GM20431 (cell line): ENCODE results near the gene ST6GALNAC1.
"Not testable (repeated sequence)": the region's sequence is repeated elsewhere in the genome, so short reads cannot be mapped to it uniquely, and the experiment has no call there.

Experiments used
- in situ Hi-C: fragments of 300-500 bp; cut with MseI, MboI; formaldehyde crosslinking; loops from one replicate; pipeline ENCODE4 v1.15.0; 2020; ENCODE audit warnings: low sequenced_read_pairs; ENCODE audit not compliant: unreplicated experiment

ST6GALNAC1 gene

DNA sequence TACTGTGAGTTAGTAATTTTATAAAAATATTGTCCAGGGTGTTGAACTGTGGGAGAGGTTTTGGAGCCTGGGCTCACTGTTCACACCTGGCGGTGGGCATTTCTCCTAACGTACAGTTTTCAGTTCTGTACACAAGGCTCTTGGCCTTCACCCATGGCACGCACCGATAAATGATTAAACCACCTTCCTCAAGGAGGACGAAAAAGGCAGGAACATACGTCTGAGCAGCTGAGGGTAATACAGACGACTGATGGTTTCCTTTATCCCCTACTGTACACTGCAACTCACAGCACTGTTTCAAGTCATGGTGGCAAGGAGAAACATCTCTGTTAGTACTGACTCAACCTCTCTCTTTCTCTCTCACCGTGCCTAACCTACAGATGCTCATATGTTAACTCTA lies 1.4 kb upstream of the ST6GALNAC1 start:
- in situ Hi-C loops: no loop called here

DNA sequence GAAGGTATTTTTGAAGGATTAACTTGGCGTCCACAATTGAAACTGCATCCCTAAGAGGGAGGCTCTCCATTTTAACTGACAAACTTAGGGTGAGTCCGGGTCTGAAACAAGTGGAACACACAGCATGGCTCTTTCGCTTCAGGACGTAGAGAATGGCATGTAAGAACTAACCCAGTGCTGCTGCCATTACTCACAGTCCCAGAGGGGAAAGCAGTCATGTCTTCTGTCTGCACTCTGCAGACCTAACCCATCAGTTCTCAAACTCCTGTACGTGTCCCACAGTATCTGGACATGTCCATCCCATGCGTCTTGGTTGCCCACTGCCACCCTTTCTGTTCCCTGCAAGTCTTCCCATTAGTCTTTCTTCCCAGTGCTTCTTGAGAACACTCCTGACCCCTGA lies 563 bp downstream of the ST6GALNAC1 start:
- in situ Hi-C loops: no loop called here

DNA sequence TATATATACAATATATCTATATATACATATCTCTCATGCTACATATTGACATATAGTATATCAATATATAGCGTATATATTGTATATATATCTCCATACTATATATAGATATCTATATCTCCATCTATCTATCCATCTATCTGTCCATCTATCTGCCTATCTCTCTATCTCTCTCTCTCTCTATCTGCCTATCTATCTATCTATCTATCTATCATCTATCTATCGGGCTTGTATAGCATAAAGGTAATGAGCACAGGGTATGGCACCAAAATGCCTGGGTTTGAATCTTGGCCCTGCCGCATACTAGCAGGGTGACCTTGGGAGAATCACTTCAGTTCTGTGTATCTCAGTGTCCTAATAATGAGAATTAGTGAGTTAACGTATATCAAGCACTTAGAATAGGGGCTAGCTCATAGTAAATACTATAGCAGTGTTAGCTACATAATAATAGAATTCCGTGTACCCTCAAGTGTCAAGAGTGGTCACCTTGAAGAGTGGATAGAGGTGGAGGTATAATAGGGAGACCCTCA lies 1.5 kb downstream of the ST6GALNAC1 start:
- in situ Hi-C loops: no loop called here

DNA sequence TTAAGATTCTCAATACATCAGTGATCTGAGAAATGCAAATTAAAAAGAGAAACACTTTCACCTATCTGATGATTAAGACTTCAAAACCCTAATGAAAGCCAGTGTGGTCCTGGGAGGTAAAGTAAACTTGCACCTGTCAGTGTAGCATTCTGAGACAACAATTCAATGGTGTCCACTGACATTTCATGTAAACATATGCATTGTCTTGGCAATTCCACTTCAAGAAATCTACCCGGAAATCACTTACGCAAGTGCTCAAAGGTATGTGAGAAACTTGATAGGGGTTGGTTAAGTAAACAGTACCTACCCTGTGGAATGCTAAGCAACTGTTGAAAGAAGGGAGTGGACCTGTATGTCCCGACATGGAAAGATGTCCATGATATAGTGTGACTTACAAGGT lies 2.1 kb downstream of the ST6GALNAC1 start:
- in situ Hi-C loops: no loop called here

DNA sequence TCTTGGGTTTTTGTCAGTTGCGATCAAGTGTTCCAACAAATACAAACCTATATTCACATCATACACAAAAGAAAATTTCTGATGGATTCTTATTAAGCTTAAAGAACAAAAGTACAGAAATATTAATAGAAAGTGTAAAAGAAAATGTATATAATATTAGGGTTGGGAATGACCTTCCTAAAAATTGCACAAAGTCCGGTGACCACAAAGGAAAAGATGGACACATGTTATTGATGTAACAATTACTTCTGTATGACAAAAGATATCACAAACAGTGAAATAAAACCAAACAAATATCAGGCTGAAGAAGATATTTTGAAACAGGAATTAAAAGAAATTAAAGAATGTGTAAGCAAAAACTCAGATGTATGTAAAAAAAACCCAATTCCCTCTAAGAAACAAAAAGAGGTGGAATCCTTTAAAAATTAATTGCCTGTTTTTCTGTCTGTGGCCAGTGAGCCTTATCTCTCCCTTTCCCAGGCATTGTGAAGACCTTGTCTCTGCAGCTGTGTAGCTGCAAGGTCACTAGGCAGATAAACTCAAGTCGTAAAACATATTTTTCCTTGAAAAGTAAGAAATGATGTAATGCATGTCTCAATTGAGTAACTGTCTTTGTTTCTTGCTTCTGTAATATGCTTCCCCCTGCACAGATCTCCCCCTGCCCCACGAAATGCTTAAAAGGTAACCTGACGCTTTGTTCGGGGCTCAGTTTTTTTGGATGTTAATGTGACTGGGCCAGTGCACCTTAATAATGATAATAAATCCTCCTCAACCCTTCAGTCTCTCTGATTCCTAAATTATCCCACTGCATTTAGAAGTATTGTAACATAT lies 2.8 kb downstream of the ST6GALNAC1 start:
- in situ Hi-C loops: no loop called here

DNA sequence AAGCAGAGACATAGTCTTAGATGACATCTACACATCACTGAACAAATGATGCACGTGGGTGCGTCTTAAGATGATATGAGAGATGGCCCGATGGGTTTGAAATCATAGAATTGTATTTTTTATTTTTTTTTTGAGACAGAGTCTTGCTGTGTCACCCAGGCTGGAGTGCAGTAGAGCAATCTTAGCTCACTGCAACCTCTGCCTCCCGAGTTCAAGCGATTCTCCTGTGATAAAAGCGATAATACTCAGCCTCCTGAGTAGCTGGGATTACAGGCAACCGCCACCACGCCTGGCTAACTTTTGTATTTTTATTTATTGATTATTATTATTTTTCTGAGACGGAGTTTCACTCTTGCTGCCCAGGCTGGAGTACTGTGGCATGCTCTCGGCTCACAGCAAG lies 5.3 kb downstream of the ST6GALNAC1 start:
- in situ Hi-C loops: no loop called here

DNA sequence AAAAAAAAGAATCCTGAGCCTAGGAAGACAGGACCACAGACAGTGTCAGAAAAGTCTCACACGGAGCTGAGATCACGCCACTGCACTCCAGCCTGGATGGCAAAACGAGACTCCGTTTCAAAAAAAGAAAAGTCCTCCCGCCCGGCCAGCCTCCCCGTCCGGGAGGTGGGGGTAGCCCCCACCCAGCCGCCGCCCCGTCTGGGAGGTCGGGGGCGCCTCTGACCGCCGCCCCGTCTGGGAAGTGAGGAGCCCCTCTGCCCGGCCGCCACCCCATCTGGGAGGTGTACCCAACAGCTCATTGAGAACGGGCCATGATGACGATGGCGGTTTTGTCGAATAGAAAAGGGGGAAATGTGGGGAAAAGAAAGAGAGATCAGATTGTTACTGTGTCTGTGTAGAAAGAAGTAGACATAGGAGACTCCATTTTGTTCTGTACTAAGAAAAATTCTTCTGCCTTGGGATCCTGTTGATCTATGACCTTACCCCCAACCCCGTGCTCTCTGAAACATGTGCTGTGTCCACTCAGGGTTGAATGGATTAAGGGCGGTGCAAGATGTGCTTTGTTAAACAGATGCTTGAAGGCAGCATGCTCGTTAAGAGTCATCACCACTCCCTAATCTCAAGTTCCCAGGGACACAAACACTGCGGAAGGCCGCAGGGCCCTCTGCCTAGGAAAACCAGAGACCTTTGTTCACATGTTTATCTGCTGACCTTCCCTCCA lies 6.9 kb downstream of the ST6GALNAC1 start:
- in situ Hi-C loops: not testable (repeated sequence)

DNA sequence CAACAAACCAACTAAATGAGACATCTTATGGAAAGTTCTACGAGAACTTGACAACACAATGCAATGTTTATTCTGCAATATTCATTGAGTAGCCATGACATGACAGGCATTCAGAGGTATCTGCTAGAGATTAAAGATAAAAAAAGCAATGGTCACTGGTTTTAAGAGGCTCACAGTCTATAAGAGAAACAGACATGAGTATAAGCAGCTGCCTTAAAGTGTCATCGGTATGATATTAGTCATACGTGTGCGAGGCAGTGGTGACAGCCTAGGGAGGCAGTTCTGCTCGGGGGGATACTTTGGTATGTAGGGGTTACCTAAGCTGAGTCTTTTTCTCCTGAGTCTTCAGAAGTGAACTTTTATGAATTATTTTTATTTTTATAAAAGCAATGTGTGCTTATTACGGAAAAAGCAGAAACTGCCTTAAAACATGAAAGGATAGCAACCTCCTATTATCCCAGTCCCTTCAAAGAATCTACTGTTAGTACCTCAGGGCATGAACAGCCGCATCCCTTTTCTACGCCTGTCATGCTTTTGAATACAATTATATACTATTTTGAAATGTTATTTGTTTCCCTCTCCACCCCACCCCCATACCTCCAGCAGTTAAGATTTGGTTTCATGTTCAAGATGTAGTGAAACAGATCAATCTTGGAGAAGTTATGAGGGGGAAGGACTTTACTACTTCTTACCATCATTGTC lies 7.7 kb downstream of the ST6GALNAC1 start:
- in situ Hi-C loops: no loop called here

DNA sequence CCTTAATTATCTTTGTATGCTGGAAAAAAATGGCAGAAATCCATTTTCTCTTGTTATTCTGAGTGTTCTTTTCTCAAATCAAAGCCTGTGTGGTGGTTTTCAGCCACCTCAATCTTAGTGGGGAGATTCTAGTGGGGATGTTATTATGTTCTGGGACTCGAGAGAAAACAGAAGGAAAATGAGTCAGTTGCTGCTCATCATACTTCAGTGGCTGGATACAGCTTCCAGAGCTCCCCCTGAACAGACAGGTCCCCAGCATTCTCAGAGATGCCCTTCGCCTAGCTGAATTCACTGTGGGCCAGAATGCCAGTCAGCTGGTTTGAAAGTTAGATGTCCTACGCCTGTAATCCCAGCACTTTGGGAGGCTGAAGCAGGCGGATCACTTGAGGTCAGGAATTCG lies 8.5 kb downstream of the ST6GALNAC1 start:
- in situ Hi-C loops: no loop called here

DNA sequence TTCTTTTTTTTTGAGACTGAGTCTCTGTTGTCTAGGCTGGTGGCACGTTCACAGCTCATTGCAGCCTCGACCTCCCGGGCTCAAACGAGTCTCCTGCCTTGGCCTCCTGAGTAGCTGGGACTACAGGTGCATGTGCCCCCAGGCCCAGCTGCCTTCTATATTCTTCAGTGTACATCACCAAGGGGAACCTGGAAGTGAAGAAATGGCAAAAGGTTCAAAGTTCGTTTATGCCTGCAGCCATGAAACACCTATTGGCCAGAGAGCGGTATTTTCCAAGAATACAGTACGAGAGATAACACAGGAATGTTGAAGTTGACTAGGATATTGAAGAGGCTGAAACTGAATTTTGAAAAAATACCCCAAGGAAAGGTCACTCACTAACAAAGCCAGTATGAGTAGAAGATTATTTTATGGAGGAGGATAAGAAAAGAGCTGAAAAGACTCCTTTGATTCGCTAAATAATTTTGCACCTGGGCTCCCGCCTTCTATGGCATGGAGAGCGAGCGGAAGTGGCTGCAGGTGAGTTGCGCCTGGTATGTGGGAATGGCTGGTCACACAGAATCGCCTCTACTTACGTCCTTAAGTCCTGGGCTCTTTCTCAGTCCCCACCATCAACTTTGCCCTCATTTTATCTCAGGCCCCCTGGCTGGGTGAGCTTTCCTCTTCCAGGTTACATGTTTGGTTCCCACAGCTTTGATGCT lies 9.8 kb downstream of the ST6GALNAC1 start:
- in situ Hi-C loops: no loop called here

DNA sequence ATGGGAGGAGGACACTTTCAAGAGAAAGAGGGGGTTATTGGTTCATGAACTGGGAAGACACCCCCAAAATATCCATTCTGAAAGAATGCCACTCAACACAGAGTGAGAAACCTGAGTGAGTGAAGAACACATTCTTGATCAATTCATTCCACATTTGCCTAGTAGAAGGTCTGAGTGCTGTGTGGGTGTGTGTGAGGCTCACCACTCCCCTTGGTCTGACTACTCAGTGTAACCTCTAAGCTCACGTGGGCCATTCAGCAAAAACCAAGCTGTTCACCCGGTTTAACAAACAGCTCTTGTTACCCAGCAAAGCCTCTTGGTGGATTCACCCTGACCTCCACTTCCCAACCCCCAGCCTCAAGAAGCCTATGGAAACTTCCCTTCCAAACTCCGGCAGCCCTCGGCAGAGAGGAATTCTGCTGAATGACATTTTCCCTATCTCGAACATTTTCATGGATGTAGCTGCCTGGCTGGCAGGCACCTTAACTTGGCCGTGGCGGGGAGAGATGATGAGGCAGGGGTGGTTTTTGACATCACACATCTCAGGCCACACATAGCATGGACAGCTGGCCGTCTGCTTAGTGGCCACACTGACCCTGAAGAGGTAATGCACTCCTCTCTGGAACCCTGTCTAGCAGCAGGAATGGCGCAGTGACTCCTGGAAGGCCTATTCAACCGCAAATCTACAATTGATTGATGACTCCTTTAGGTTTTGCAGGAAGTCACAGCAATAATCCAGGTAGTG lies 11.6 kb downstream of the ST6GALNAC1 start:
- in situ Hi-C loops: no loop called here

DNA sequence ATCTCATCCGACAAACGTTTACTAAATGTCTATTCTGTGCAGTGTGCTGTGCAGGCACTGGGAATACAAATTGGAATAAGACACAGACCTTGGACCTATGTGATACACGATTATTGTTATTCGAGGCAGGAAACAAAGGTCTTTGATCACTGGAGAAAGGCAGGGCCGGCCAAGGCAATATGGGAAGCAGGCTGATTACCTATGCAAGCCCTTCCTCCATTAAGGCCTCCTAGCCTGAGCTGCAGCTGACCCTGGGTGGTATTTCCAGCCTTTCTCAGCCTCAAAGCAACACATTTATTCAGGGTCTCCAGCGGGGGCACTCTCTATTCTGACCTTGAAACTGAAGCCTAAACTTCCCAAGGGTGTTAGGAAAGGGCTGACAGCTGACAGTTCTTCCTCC lies 13.4 kb downstream of the ST6GALNAC1 start:
- in situ Hi-C loops: no loop called here

DNA sequence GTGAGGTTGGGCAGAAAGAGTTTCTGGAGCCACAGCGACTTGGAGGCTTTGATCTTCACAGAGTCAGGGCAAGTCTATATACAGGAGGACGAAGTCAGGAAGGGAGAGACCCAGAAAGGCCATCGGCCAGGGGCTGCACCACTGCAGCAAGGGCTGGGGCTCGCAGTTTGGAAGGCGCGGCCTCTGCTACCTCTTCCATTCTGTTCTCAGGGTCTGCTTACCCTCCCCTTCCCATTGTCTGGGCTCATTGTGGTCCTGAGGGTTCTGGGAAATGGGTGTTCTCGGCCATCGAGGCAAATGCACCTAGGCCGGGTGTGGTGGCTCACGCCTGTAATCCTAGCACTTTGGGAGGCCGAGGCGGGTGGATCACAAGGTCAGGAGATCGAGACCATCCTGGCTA lies 16.0 kb downstream of the ST6GALNAC1 start:
- in situ Hi-C loops: no loop called here

DNA sequence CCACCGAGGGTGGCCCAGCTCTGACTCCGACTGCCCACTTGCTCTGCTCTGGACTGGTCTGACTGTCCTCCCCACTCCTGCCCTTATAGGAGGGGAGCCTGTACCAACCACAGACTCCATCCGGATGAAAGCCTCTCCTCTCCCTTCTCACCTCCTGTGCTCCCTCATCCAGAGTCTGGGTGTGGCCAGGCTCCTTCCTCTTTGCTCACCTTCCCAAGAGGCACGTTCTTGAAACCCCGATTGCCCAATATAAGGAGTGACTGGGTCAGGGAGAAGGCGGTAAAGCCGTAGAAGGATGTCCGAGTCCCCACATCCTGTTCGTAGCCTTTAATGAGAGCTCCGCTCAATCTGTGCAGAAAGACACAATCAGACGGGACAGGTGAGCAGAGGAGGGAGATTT lies 17.1 kb downstream of the ST6GALNAC1 start:
- in situ Hi-C loops: no loop called here

DNA sequence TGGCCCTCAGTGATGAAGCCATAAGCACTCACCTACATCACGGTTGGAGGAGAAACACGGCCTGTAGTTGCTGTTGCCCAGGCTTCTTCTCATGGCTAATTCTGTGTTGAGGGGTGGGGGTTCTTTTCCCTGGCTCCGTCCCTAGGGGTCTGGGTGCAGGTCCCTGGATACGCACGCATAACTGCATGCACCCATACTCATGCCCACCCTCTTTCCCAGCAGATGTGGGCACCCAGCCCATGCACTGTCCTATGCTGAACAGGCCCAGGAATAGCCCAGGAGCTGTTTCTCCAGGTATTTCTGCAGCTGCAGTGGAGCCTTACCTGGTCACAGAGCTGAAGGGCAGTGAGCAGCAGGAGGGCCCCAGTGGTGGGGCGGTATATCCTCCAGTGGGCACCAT lies 18.1 kb downstream of the ST6GALNAC1 start:
- in situ Hi-C loops: no loop called here

DNA sequence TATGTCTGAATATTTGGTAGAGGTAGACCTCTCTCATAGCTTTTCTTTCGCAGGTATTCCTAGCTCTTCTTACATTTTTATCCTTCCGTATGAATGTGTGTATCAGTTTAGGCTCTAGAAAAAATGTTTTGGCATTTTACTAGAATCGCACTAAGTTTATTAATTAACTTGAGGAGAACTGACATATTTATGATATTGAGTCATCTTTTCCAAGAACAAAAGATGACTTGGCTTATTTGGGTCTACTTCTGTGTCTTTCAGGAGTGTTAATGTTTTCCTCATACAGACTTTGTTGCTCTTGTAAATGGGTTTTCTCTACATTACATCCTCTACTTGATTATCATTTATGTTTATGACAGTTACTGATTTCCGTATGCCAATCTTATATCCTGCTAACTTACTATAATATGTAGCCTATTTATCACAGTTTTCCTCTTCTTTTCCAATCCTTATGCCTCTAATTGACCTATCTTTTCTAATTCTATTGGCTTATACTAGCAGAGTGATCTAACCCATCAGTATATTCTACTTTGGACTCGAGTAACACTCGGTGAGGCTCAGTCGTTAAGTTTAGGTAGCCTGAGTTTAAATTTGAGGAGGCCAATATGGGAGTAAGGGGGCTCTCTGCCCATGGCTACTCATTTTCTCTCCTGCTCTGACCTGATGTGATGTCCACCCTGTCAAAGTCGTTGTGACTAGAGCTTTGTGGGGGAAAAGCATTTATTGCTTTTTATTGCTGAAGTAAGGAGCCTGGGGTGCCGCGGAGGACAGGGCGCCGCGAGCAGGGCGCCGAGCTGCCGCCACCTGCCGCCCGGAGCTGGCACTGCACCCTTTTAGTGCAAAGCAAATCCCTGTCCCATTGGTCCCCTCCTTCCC lies 20.0 kb downstream of the ST6GALNAC1 start:
- in situ Hi-C loops: no loop called here

DNA sequence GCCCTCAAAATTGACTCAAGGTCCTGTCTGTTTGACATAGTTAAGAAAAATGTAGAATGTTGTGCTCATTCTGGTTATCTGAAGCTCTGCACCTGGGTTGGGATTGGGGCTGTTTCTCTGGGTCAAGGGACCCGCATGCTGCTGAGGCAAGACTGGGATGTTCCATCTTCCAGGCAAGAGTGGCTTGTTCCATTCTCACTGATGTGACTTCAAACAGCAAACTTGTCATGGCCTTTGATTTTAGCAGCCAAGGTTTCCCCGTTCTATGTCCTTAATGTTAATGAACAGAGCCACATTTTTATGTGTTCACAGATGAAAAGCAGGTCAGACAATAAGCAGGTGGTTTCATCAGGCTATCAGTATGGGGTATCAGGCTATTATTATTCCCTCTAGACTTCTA lies 25.7 kb downstream of the ST6GALNAC1 start:
- in situ Hi-C loops: no loop called here

DNA sequence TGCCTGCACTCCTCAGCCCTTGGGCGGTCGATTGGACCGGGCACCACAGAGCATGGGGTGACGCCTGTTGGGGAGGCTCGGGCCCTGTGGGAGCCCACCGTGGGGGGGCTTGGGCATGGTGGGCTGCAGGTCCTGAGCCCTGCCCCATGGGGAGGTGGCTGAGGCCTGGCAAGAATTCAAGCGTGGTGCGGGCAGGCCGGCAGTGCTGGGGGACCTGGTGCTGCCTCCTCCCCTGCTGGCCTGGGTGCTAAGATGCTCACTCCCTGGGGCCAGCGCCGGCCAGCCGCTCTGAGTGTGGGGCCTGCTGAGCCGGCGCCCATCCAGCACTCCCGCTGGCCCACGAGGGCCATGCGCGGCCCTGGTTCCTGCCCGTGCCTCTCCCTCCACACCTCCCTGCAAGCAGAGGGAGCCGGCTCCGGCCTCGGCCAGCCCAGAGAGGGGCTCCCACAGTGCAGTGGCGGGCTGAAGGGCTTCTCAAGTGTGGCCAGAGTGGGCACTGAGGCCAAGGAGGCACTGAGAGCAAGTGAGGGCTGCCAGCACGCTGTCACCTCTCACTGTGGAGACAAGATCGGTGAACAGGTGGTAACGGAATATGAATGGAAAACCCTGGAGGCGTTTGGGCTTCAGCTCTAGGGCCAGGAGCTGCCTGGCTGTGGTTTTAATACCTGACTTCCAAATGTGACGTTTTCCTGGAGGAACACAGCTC lies 28.5 kb downstream of the ST6GALNAC1 start:
- in situ Hi-C loops: no loop called here
